OCI-LY1 (cell line): Measurements from ENCODE around the gene DEFB131B.
"Not testable (repeated sequence)": the region's sequence is repeated elsewhere in the genome, so short reads cannot be mapped to it uniquely, and the experiment has no call there.

Source experiments
- EZH2 ChIP-seq: fragments of 200-600 bp; sonication (generic), shearing (Covaris generic); IDR thresholded peaks from 2 replicates; pipeline ENCODE4 v1.8.0; 2017; ENCODE audit warnings: borderline replicate concordance, mixed run types, mild to moderate bottlenecking, antibody characterized with exemption, low read length, moderate library complexity, mixed read lengths
- TF ChIP-seq, protein P1 (sequence below): fragments of 200-600 bp; sonication (generic), shearing (Covaris generic); IDR thresholded peaks from 2 replicates; pipeline ENCODE4 v1.5.1; 2017; ENCODE audit warnings: mild to moderate bottlenecking, antibody characterized with exemption, low read length, moderate library complexity, mixed read lengths

GRCh38 chr11:71829247-71829646 lies 49.0 kb upstream of the DEFB131B start:
- TF ChIP-seq, protein P1, sequence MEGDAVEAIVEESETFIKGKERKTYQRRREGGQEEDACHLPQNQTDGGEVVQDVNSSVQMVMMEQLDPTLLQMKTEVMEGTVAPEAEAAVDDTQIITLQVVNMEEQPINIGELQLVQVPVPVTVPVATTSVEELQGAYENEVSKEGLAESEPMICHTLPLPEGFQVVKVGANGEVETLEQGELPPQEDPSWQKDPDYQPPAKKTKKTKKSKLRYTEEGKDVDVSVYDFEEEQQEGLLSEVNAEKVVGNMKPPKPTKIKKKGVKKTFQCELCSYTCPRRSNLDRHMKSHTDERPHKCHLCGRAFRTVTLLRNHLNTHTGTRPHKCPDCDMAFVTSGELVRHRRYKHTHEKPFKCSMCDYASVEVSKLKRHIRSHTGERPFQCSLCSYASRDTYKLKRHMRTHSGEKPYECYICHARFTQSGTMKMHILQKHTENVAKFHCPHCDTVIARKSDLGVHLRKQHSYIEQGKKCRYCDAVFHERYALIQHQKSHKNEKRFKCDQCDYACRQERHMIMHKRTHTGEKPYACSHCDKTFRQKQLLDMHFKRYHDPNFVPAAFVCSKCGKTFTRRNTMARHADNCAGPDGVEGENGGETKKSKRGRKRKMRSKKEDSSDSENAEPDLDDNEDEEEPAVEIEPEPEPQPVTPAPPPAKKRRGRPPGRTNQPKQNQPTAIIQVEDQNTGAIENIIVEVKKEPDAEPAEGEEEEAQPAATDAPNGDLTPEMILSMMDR: not testable (repeated sequence)
- TF ChIP-seq EZH2: not testable (repeated sequence)
